Activated naive CD8-positive, alpha-beta T cell treated with anti-CD3 and anti-CD28 coated beads for 36 hours (primary cell): ENCODE results near the gene KCNK16. TPM values are rescaled to one million over a fixed set of nuclear protein-coding genes. Genes with fewer than 3 reads are reported as not detected.
A peak's percentile ranks its signal among the peaks of the same experiment; 100 is the strongest.

Source experiments
- DNase-seq: peaks from one replicate; pipeline ENCODE4 v3.0.0; 2021
- H3K27ac Mint-ChIP-seq: one replicate; pipeline ENCODE4 v1.8.0; 2022; ENCODE audit warnings: mild to moderate bottlenecking, moderate library complexity, mixed read lengths
- H3K27me3 Mint-ChIP-seq: one replicate; pipeline ENCODE4 v1.8.0; 2022; ENCODE audit warnings: mild to moderate bottlenecking, mixed read lengths
- H3K36me3 Mint-ChIP-seq: one replicate; pipeline ENCODE4 v1.8.0; 2021; ENCODE audit warnings: mild to moderate bottlenecking, mixed read lengths
- H3K4me1 Mint-ChIP-seq: one replicate; pipeline ENCODE4 v1.8.0; 2021; ENCODE audit warnings: mixed read lengths
- H3K4me3 Mint-ChIP-seq: one replicate; pipeline ENCODE4 v1.8.0; 2022; ENCODE audit warnings: mild to moderate bottlenecking, moderate library complexity, mixed read lengths
- H3K9me3 Mint-ChIP-seq: one replicate; pipeline ENCODE4 v1.8.0; 2022; ENCODE audit warnings: mixed read lengths
- total RNA-seq, 2 experiments: library from RNA; stranded (reverse); gene quantifications; one replicate each; pipeline ENCODE4 v1.2.3, GENCODE V29; 2021

The KCNK16 gene
- total RNA-seq, 2 experiments from 2014 or later = not detected

GRCh38 chr6:39281312-39281980, 41.1 kb downstream of the KCNK16 start:
- no peak overlapping the region for H3K27ac Mint-ChIP-seq
- H3K4me3 Mint-ChIP-seq = no peak overlapping the region
- no peaks in the 10 kb centered on the region for H3K36me3 Mint-ChIP-seq
- no peaks in the 10 kb centered on the region for H3K4me1 Mint-ChIP-seq
- H3K9me3 Mint-ChIP-seq = no peaks in the 10 kb centered on the region
- peaks cover 4% of the 10 kb centered on the region for H3K27me3 Mint-ChIP-seq
- DNase-seq = no peak

GRCh38 chr6:39280247-39280731, 42.2 kb downstream of the KCNK16 start:
- Mint-ChIP-seq H3K9me3 (no peaks in the 10 kb centered on the region), H3K27ac (no peak overlapping the region), H3K4me3 (no peak overlapping the region), H3K36me3 (no peaks in the 10 kb centered on the region), H3K4me1 (no peaks in the 10 kb centered on the region), H3K27me3 (peaks cover 7% of the 10 kb centered on the region)
- no peak for DNase-seq

- Mint-ChIP-seq H3K27ac (no peak overlapping the region), H3K27me3 (peaks cover 7% of the 10 kb centered on the region), H3K4me3 (no peak overlapping the region), H3K4me1 (no peaks in the 10 kb centered on the region), H3K36me3 (no peaks in the 10 kb centered on the region), H3K9me3 (no peaks in the 10 kb centered on the region)
- DNase-seq = no peak
These were observed 43.0 kb downstream of the KCNK16 start for GRCh38 chr6:39279539-39279938.

- H3K9me3 Mint-ChIP-seq = no peaks in the 10 kb centered on the region
- H3K4me1 Mint-ChIP-seq = no peaks in the 10 kb centered on the region
- peaks cover 2% of the 10 kb centered on the region for H3K27me3 Mint-ChIP-seq
- no peak overlapping the region for H3K27ac Mint-ChIP-seq
- DNase-seq = no peak
- no peak overlapping the region for H3K4me3 Mint-ChIP-seq
- H3K36me3 Mint-ChIP-seq = no peaks in the 10 kb centered on the region
These were observed 46.0 kb downstream of the KCNK16 start for GRCh38 chr6:39276379-39276995.

GRCh38 chr6:39274903-39275302, 47.6 kb downstream of the KCNK16 start:
- H3K27me3 Mint-ChIP-seq = peaks cover 2% of the 10 kb centered on the region
- H3K36me3 Mint-ChIP-seq = no peaks in the 10 kb centered on the region
- no peaks in the 10 kb centered on the region for H3K4me1 Mint-ChIP-seq
- no peaks in the 10 kb centered on the region for H3K9me3 Mint-ChIP-seq
- H3K4me3 Mint-ChIP-seq = no peak overlapping the region
- H3K27ac Mint-ChIP-seq = no peak overlapping the region
- DNase-seq = no peak

GRCh38 chr6:39274471-39274870, 48.0 kb downstream of the KCNK16 start:
- Mint-ChIP-seq H3K4me1 (no peaks in the 10 kb centered on the region), H3K4me3 (no peak overlapping the region), H3K9me3 (no peaks in the 10 kb centered on the region), H3K27ac (no peak overlapping the region), H3K36me3 (no peaks in the 10 kb centered on the region), H3K27me3 (peaks cover 2% of the 10 kb centered on the region)
- DNase-seq = no peak

DNA sequence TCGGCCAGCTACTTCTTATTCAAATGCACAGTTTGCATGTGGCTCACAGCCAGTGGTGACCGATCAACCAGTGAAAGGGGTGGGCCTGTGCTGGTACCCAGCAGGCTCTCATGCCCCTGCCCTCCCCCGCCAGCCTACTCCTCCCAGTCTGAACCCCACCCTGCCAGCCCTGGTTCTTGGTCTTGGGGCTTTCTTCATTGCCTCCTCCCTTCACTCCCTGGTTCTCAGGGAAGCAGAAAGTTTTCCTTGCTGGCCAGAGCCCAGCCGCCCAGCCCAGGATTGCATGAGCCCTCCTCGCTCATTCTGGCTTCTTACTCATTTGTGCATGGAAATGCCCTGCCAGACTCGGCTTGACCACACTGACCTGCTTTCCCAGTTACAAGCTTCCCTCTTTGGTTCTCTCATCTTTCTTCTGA, 49.1 kb downstream of the KCNK16 start:
- DNase-seq = no peak

DNA sequence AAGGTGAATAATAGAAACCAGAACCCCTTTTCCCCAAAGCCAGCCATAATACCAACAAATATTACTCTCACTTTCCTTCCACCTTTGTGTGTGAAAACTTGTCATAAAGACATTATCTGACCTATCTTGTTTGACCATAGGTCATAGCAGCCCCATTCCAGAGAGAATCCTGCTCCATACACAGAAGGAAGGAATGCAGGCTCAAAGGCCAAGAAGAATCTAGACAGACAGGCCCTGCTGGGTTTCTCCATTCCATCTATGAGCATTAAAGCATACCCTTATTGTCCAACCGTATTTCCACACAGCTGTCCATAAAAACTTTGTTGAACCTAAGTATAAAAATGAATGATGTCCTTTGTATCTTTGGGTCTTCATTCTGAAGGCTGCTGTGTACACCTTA, 52.5 kb downstream of the KCNK16 start:
- H3K4me3 Mint-ChIP-seq = no peak overlapping the region
- H3K36me3 Mint-ChIP-seq = no peaks in the 10 kb centered on the region
- H3K27me3 Mint-ChIP-seq = no peaks in the 10 kb centered on the region
- no peak for DNase-seq
- H3K9me3 Mint-ChIP-seq = no peaks in the 10 kb centered on the region
- peaks cover 5% of the 10 kb centered on the region for H3K4me1 Mint-ChIP-seq
- H3K27ac Mint-ChIP-seq = no peak overlapping the region

More for the DNA sequence above, 49.1 kb downstream of the KCNK16 start:
- Mint-ChIP-seq H3K4me1 (no peaks in the 10 kb centered on the region), H3K36me3 (no peaks in the 10 kb centered on the region), H3K27ac (no peak overlapping the region), H3K27me3 (peaks cover 2% of the 10 kb centered on the region), H3K9me3 (no peaks in the 10 kb centered on the region), H3K4me3 (no peak overlapping the region)

DNA sequence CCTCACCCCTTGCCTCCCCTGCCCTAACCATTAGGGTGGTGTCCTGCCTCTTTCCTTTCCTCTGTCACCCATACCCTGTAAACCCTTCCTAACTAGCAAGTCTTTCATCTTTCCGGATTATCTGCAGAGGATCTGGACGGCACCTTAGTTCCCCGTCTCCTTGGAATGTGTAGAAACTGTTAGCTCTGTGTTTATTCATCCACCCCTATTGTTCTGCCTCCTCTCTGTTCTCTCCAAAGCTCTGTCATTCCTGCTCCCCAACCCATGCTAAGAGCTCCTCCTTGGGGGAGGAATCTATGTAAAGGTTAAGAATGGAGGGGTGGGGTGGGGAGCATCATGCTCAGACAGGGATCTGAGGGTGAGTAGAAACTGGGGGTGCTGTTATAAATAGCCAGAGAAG, 53.8 kb downstream of the KCNK16 start:
- H3K27ac Mint-ChIP-seq = no peak overlapping the region
- no peak for DNase-seq
- no peaks in the 10 kb centered on the region for H3K36me3 Mint-ChIP-seq
- peaks cover 8% of the 10 kb centered on the region for H3K4me1 Mint-ChIP-seq
- H3K4me3 Mint-ChIP-seq = no peak overlapping the region
- H3K27me3 Mint-ChIP-seq = no peaks in the 10 kb centered on the region
- H3K9me3 Mint-ChIP-seq = no peaks in the 10 kb centered on the region

DNA sequence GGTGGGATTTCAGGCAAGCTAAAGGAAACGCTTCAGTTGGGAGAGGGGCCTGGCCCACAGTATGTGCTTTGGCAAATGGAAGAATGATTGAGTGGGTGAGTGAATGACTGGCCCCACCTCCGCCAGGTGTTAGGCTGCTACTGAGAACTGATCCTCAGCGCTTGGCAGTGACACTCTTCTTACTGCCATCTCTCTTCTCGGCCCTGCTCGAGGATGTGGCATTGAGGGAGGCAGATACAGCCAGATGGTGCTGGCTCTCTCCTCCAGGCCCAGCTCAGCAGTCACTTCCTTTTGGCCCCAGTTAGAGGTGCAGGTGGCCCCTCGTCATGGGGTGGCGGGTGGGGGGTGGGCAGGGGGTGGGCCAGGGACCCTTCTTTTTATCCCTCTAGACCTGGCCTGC, 54.3 kb downstream of the KCNK16 start:
- Mint-ChIP-seq H3K27ac (no peak overlapping the region), H3K4me3 (no peak overlapping the region), H3K4me1 (peaks cover 12% of the 10 kb centered on the region)

DNA sequence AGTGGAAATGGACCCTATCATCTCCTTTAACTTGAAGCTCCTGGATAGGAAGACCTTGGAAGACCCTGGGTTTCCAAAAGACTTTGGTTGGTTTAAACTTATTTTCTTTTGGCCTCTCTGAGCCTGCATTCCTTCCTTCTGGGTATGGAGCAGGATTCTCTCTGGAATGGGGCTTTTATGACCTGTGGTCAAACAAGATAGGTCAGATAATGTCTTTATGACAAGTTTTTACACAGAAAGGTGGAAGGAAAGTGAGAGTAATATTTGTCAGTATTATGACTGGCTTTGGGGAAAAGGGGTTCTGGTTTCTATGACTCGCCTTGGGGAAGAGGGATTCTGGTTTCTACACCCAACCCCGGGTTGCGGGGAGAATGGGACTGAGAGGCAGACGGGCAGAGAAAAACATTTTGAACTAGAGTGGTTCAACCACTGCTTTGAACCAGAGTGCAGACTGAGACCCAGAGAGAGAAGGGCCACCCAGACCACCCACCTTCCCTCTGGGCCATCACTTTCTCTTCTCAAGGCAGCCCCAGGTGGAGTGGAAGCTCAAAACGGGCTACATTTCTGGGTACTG, 55.6 kb downstream of the KCNK16 start:
- H3K36me3 Mint-ChIP-seq = no peaks in the 10 kb centered on the region
- H3K27ac Mint-ChIP-seq = no peak overlapping the region
- peak; percentile 26 for DNase-seq
- no peaks in the 10 kb centered on the region for H3K27me3 Mint-ChIP-seq
- no peak overlapping the region for H3K4me3 Mint-ChIP-seq
- H3K4me1 Mint-ChIP-seq = peaks cover 14% of the 10 kb centered on the region
- no peaks in the 10 kb centered on the region for H3K9me3 Mint-ChIP-seq

More for the DNA sequence above, 54.3 kb downstream of the KCNK16 start:
- H3K36me3 Mint-ChIP-seq = no peaks in the 10 kb centered on the region
- H3K27me3 Mint-ChIP-seq = no peaks in the 10 kb centered on the region
- H3K9me3 Mint-ChIP-seq = no peaks in the 10 kb centered on the region
- no peak for DNase-seq

DNA sequence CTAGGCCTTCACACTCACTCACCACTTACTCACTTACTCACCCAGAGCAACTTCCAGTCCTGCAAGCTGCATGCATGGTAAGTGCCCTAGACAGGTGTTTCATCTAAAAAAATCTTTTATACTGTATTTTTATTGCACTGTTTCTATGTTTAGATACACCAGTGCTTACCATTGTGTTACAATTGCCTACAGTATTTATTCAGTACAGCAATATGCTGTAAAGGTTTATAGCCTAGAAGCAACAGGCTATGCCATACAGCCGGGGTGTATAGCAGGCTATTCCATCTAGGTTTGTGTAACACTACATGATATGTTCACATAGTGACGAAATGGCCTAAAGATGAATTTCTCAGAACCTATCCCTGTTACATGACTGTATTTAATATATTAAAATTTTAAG, 56.1 kb downstream of the KCNK16 start:
- Mint-ChIP-seq H3K27me3 (peaks cover under 1% of the 10 kb centered on the region), H3K9me3 (no peaks in the 10 kb centered on the region)

More for the DNA sequence above, 56.1 kb downstream of the KCNK16 start:
- no peaks in the 10 kb centered on the region for H3K36me3 Mint-ChIP-seq
- H3K4me3 Mint-ChIP-seq = no peak overlapping the region
- no peak overlapping the region for H3K27ac Mint-ChIP-seq
- peaks cover 14% of the 10 kb centered on the region for H3K4me1 Mint-ChIP-seq
- no peak for DNase-seq

Other genes with a start within 250 kb of the KCNK16 start
- gene SAYSD1, start 207.5 kb downstream of the KCNK16 start, total RNA-seq = 10 to 100 TPM; 11.3 TPM
- gene KCNK5, start 93.2 kb downstream of the KCNK16 start, total RNA-seq = 10 to 100 TPM; 18.6 to 19.6 TPM
- not detected for gene KCNK17, start 8.3 kb downstream of the KCNK16 start, total RNA-seq